ENCODE measurements around the gene ARHGEF7.

ARHGEF7 gene

DNA sequence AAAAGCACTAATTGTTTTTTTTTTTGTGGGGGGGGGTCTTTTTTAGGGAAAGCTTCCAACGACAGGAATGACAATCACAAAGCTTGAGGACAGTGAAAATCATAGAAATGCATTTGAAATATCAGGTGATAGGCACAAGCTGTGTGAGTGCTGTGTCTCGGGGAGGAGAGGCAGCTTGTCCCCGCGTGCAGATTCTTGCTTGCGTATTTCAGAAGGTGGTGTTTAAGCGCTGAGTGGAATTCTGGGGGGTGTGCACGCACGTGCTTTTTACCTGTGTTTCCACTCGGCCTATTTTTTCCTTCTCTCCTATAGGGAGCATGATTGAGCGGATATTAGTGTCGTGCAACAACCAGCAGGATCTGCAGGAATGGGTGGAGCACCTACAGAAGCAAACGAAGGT lies 165.1 kb downstream of the ARHGEF7 start:
- TF ChIP-seq, protein P1, sequence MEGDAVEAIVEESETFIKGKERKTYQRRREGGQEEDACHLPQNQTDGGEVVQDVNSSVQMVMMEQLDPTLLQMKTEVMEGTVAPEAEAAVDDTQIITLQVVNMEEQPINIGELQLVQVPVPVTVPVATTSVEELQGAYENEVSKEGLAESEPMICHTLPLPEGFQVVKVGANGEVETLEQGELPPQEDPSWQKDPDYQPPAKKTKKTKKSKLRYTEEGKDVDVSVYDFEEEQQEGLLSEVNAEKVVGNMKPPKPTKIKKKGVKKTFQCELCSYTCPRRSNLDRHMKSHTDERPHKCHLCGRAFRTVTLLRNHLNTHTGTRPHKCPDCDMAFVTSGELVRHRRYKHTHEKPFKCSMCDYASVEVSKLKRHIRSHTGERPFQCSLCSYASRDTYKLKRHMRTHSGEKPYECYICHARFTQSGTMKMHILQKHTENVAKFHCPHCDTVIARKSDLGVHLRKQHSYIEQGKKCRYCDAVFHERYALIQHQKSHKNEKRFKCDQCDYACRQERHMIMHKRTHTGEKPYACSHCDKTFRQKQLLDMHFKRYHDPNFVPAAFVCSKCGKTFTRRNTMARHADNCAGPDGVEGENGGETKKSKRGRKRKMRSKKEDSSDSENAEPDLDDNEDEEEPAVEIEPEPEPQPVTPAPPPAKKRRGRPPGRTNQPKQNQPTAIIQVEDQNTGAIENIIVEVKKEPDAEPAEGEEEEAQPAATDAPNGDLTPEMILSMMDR (IDR thresholded peaks at IDR 0.05; ENCODE audit: low read depth, low read length), result no peak
- no peak for TF ChIP-seq EZH2phosphoT487 (IDR thresholded peaks at IDR 0.05; ENCODE audit: low read depth)
- Histone ChIP-seq H3K79me2 (ENCODE audit: low read length) (no peaks in the 10 kb centered on the region), H3K36me3 (replicated peaks; ENCODE audit: low read depth, low read length) (peaks cover 62% of the 10 kb centered on the region), H3K4me1 (ENCODE audit: low read length) (peaks cover 14% of the 10 kb centered on the region), H3K4me3 (ENCODE audit: low read length) (no peak overlapping the region), H3K27ac (ENCODE audit: low read length) (no peak overlapping the region), H3K4me2 (ENCODE audit: low read length) (no peak overlapping the region), H3K9me3 (ENCODE audit: insufficient read depth, low read length) (no peaks in the 10 kb centered on the region), H2AFZ (ENCODE audit: low read depth, low read length) (no peak overlapping the region), H3K9ac (ENCODE audit: low read length) (no peak overlapping the region), H4K20me1 (ENCODE audit: insufficient read depth, low read length) (0 out of 2 replicates have a peak, but pooled peaks cover 2% of the 10 kb centered on the region), H3K27me3 (ENCODE audit: low read depth, low read length) (no peaks in the 10 kb centered on the region)

GRCh38 chr13:111280681-111281585 lies 165.8 kb downstream of the ARHGEF7 start:
- Histone ChIP-seq H3K36me3 (replicated peaks; ENCODE audit: low read depth, low read length) (peaks cover 62% of the 10 kb centered on the region), H3K27me3 (ENCODE audit: low read depth, low read length) (no peaks in the 10 kb centered on the region), H4K20me1 (ENCODE audit: insufficient read depth, low read length) (0 out of 2 replicates have a peak, but pooled peaks cover under 1% of the 10 kb centered on the region), H3K9me3 (ENCODE audit: insufficient read depth, low read length) (no peaks in the 10 kb centered on the region), H3K9ac (ENCODE audit: low read length) (no peak overlapping the region), H3K27ac (ENCODE audit: low read length) (no peak overlapping the region), H2AFZ (ENCODE audit: low read depth, low read length) (no peak overlapping the region), H3K4me1 (ENCODE audit: low read length) (peaks cover 7% of the 10 kb centered on the region), H3K4me3 (ENCODE audit: low read length) (no peak overlapping the region), H3K4me2 (ENCODE audit: low read length) (no peak overlapping the region), H3K79me2 (ENCODE audit: low read length) (no peaks in the 10 kb centered on the region)
- TF ChIP-seq EZH2phosphoT487 (IDR thresholded peaks at IDR 0.05; ENCODE audit: low read depth), result no peak
- TF ChIP-seq, protein P1 (IDR thresholded peaks at IDR 0.05; ENCODE audit: low read depth, low read length), result no peak

- peaks cover 69% of the 10 kb centered on the region for H3K36me3 ChIP-seq (replicated peaks; ENCODE audit: low read depth, low read length)
Observed at GRCh38 chr13:111281751-111282311, 166.7 kb downstream of the ARHGEF7 start.

GRCh38 chr13:111282425-111282824 lies 167.3 kb downstream of the ARHGEF7 start:
- H2AFZ ChIP-seq (ENCODE audit: low read depth, low read length), result no peak overlapping the region
- no peaks in the 10 kb centered on the region for H3K4me1 ChIP-seq (ENCODE audit: low read length)
- no peaks in the 10 kb centered on the region for H3K79me2 ChIP-seq (ENCODE audit: low read length)
- no peak overlapping the region for H3K9ac ChIP-seq (ENCODE audit: low read length)
- H3K36me3 ChIP-seq (replicated peaks; ENCODE audit: low read depth, low read length), result peaks cover 75% of the 10 kb centered on the region
- TF ChIP-seq, protein P1 (IDR thresholded peaks at IDR 0.05; ENCODE audit: low read depth, low read length), result no peak
- TF ChIP-seq EZH2phosphoT487 (IDR thresholded peaks at IDR 0.05; ENCODE audit: low read depth), result no peak
- H3K4me3 ChIP-seq (ENCODE audit: low read length), result no peak overlapping the region
- no peaks in the 10 kb centered on the region for H4K20me1 ChIP-seq (ENCODE audit: insufficient read depth, low read length)
- no peak overlapping the region for H3K27ac ChIP-seq (ENCODE audit: low read length)
- no peaks in the 10 kb centered on the region for H3K27me3 ChIP-seq (ENCODE audit: low read depth, low read length)
- H3K9me3 ChIP-seq (ENCODE audit: insufficient read depth, low read length), result no peaks in the 10 kb centered on the region
- H3K4me2 ChIP-seq (ENCODE audit: low read length), result no peak overlapping the region

More at GRCh38 chr13:111281751-111282311, 166.7 kb downstream of the ARHGEF7 start:
- no peaks in the 10 kb centered on the region for H3K27me3 ChIP-seq (ENCODE audit: low read depth, low read length)
- H3K4me2 ChIP-seq (ENCODE audit: low read length), result no peak overlapping the region
- H3K79me2 ChIP-seq (ENCODE audit: low read length), result no peaks in the 10 kb centered on the region
- H3K4me1 ChIP-seq (ENCODE audit: low read length), result no peaks in the 10 kb centered on the region
- H3K27ac ChIP-seq (ENCODE audit: low read length), result no peak overlapping the region
- H2AFZ ChIP-seq (ENCODE audit: low read depth, low read length), result no peak overlapping the region
- H3K9me3 ChIP-seq (ENCODE audit: insufficient read depth, low read length), result no peaks in the 10 kb centered on the region
- H3K9ac ChIP-seq (ENCODE audit: low read length), result no peak overlapping the region
- no peak overlapping the region for H3K4me3 ChIP-seq (ENCODE audit: low read length)
- TF ChIP-seq, protein P1 (IDR thresholded peaks at IDR 0.05; ENCODE audit: low read depth, low read length), result no peak
- TF ChIP-seq EZH2phosphoT487 (IDR thresholded peaks at IDR 0.05; ENCODE audit: low read depth), result no peak
- H4K20me1 ChIP-seq (ENCODE audit: insufficient read depth, low read length), result no peaks in the 10 kb centered on the region

All from OCI-LY3 (cell line).